Fibroblast of pulmonary artery (primary cell): Measurements from ENCODE around the gene EHBP1L1.

Source experiments
- DNase-seq: peaks from one replicate; pipeline ENCODE4 v3.0.0-alpha.2; 2010; ENCODE audit warnings: low read depth
- H3K4me3 ChIP-seq: replicated peaks from 2 replicates; pipeline ENCODE4 v1.5.1; 2011; ENCODE audit warnings: low read depth, mild to moderate bottlenecking, control low read depth, low read length, moderate library complexity
- CTCF ChIP-seq: IDR thresholded peaks from 2 replicates; pipeline ENCODE4 v1.5.1; 2011; ENCODE audit warnings: mild to moderate bottlenecking, control low read depth, low read length, inconsistent platforms; ENCODE audit errors: missing control alignments

The EHBP1L1 gene

GRCh38 chr11:65535102-65535501, 40.8 kb upstream of the EHBP1L1 start:
- H3K4me3 ChIP-seq, result no peak overlapping the region
- TF ChIP-seq CTCF, result no peak

GRCh38 chr11:65536412-65537295, 39.2 kb upstream of the EHBP1L1 start:
- TF ChIP-seq CTCF, result no peak
- H3K4me3 ChIP-seq, result no peak overlapping the region
- no peak for DNase-seq

More at GRCh38 chr11:65535102-65535501, 40.8 kb upstream of the EHBP1L1 start:
- DNase-seq, result no peak

- no peak overlapping the region for H3K4me3 ChIP-seq
- TF ChIP-seq CTCF, result no peak
- no peak for DNase-seq
Observed at GRCh38 chr11:65537296-65537597, 38.6 kb upstream of the EHBP1L1 start.

- no peak overlapping the region for H3K4me3 ChIP-seq
- DNase-seq, result no peak
- TF ChIP-seq CTCF, result no peak
Observed at GRCh38 chr11:65537620-65538231, 38.1 kb upstream of the EHBP1L1 start.

- TF ChIP-seq CTCF, result no peak
- no peak for DNase-seq
- no peak overlapping the region for H3K4me3 ChIP-seq
Observed at GRCh38 chr11:65538232-65538914, 37.5 kb upstream of the EHBP1L1 start.

GRCh38 chr11:65538915-65539743, 36.7 kb upstream of the EHBP1L1 start:
- DNase-seq, result no peak
- TF ChIP-seq CTCF, result no peak
- H3K4me3 ChIP-seq, result no peak overlapping the region
